SK-N-SH (cell line): ENCODE measurements around the gene SDK1. TPM values are rescaled to one million over a fixed set of nuclear protein-coding genes. Genes with fewer than 3 reads are reported as not detected.

ENCODE experiments used
- CTCF ChIA-PET: fragments of 300-600, 350-600 bp; formaldehyde crosslinking; extraction: SDS; loops from one replicate; lab custom pipeline; 2021; lab: Yijun Ruan, JAX
- POLR2A ChIA-PET: fragments of 350-600 bp; sonication (Branson Sonifier 250); formaldehyde crosslinking; extraction: SDS; loops from one replicate; lab custom pipeline; 2020; ENCODE audit warnings: antibody characterized with exemption, inconsistent platforms; lab: Yijun Ruan, JAX
- DNase-seq: peaks from one replicate; pipeline ENCODE4 v3.0.0; 2012
- H2AFZ ChIP-seq: fragments of 200-600 bp; sonication (generic); 2 replicates; pipeline ENCODE4 v1.8.1; 2016; ENCODE audit warnings: antibody characterized with exemption, mild to moderate bottlenecking, low read depth
- H3F3A ChIP-seq: fragments of 200-600 bp; sonication (generic); replicated peaks from 2 replicates; pipeline ENCODE3; 2016; ENCODE audit warnings: antibody characterized with exemption, mild to moderate bottlenecking; ENCODE audit not compliant: insufficient read depth
- H3K27ac ChIP-seq, 2 experiments: fragments of 200-500 bp in 1 of 2; fragments of 200-600 bp in 1 of 2; sonication (Bioruptor generic) in 1 of 2; sonication (generic), shearing (Covaris generic) in 1 of 2; 2 replicates each; pipeline versions ENCODE4 v1.5.1 to v1.6.1; 2014 to 2016; ENCODE audit warnings: low read depth in 2 of 2, inconsistent platforms in 1 of 2, low read length in 1 of 2, mild to moderate bottlenecking in 1 of 2, mixed read lengths in 1 of 2
- H3K27me3 ChIP-seq: fragments of 200-600 bp; sonication (generic), shearing (Covaris generic); 2 replicates; pipeline ENCODE4 v1.6.1; 2016; ENCODE audit warnings: mixed run types; ENCODE audit not compliant: insufficient read depth
- H3K36me3 ChIP-seq, 2 experiments: fragments of 200-500 bp in 1 of 2; fragments of 200-600 bp in 1 of 2; sonication (Bioruptor generic) in 1 of 2; sonication (generic) in 1 of 2; replicated peaks in 1 of 2; 2 replicates each; pipeline versions ENCODE3 to v1.5.1; 2014 to 2016; ENCODE audit warnings: low read length in 1 of 2, mild to moderate bottlenecking in 1 of 2; ENCODE audit not compliant: insufficient read depth in 2 of 2, control insufficient read depth in 1 of 2
- H3K4me1 ChIP-seq, 2 experiments: fragments of 200-500 bp in 1 of 2; fragments of 200-600 bp in 1 of 2; sonication (Bioruptor generic) in 1 of 2; sonication (generic), shearing (Covaris generic) in 1 of 2; 2 replicates each; pipeline versions ENCODE4 v1.5.1 to v1.6.1; 2014 to 2016; ENCODE audit warnings: low read depth in 1 of 2, low read length in 1 of 2, mixed run types in 1 of 2; ENCODE audit not compliant: insufficient read depth in 2 of 2, control insufficient read depth in 1 of 2
- H3K4me2 ChIP-seq: fragments of 200-600 bp; sonication (generic), shearing (Covaris generic); 2 replicates; pipeline ENCODE4 v1.6.1; 2017; ENCODE audit warnings: mixed run types
- H3K4me3 ChIP-seq, 2 experiments: fragments of 200-500 bp in 1 of 2; fragments of 200-600 bp in 1 of 2; sonication (Bioruptor generic) in 1 of 2; sonication (generic), shearing (Covaris generic) in 1 of 2; 2 replicates each; pipeline versions ENCODE4 v1.5.1 to v1.8.1; 2014 to 2016; ENCODE audit warnings: low read depth in 2 of 2, inconsistent platforms in 1 of 2, low read length in 1 of 2, mild to moderate bottlenecking in 1 of 2, mixed read lengths in 1 of 2, moderate library complexity in 1 of 2
- H3K79me2 ChIP-seq: fragments of 200-600 bp; sonication (generic); 2 replicates; pipeline ENCODE4 v1.8.1; 2017; ENCODE audit warnings: mild to moderate bottlenecking; ENCODE audit not compliant: insufficient read depth
- H3K9ac ChIP-seq: fragments of 200-600 bp; sonication (generic); 2 replicates; pipeline ENCODE4 v1.6.1; 2017; ENCODE audit warnings: mixed run types
- H3K9me2 ChIP-seq: fragments of 200-600 bp; sonication (generic); 2 replicates; pipeline ENCODE4 v1.6.1; 2017; ENCODE audit warnings: mixed run types
- H3K9me3 ChIP-seq: fragments of 200-600 bp; sonication (generic); 2 replicates; pipeline ENCODE4 v1.6.1; 2017; ENCODE audit warnings: mixed run types, mild to moderate bottlenecking, moderate library complexity
- H4K20me1 ChIP-seq: fragments of 200-600 bp; sonication (generic); 2 replicates; pipeline ENCODE4 v1.6.1; 2017; ENCODE audit warnings: mild to moderate bottlenecking, mixed run types; ENCODE audit not compliant: insufficient read depth
- EP300 ChIP-seq, 2 experiments: IDR thresholded peaks; 2 replicates each; pipeline versions ENCODE4 v1.4.0 to v1.6.1; 2012; ENCODE audit warnings: borderline replicate concordance in 1 of 2, low read depth in 1 of 2, low read length in 1 of 2
- EZH2phosphoT487 ChIP-seq: fragments of 200-600 bp; sonication (generic); IDR thresholded peaks from 2 replicates; pipeline ENCODE4 v1.6.1; 2017; ENCODE audit warnings: low read depth, mixed run types, mild to moderate bottlenecking, antibody characterized with exemption, moderate library complexity, borderline replicate concordance
- FOXM1 ChIP-seq: IDR thresholded peaks from 2 replicates; pipeline ENCODE4 v1.4.0; 2012; ENCODE audit warnings: low read depth, mild to moderate bottlenecking
- GATA2 ChIP-seq: sonication (generic); formaldehyde crosslinking; IDR thresholded peaks from 2 replicates; pipeline ENCODE4 v1.5.0; 2020; ENCODE audit warnings: mild to moderate bottlenecking, missing genetic modification reagents
- JUND ChIP-seq: IDR thresholded peaks from 2 replicates; pipeline ENCODE4 v1.4.0; 2012
- MEF2A ChIP-seq: IDR thresholded peaks from 2 replicates; pipeline ENCODE4 v1.4.0; 2012; ENCODE audit warnings: low read depth, borderline replicate concordance
- MXI1 ChIP-seq: IDR thresholded peaks from 2 replicates; pipeline ENCODE4 v1.6.1; 2012; ENCODE audit warnings: mild to moderate bottlenecking, low read depth, low read length, improper control_type of control experiment
- POLR2AphosphoS5 ChIP-seq: IDR thresholded peaks from 2 replicates; pipeline ENCODE4 v1.6.1; 2012; ENCODE audit warnings: low read depth, low read length
- RAD21 ChIP-seq: IDR thresholded peaks from 2 replicates; pipeline ENCODE4 v1.6.1; 2012; ENCODE audit warnings: mild to moderate bottlenecking, low read length
- RCOR1 ChIP-seq: fragments of 150-350 bp; IDR thresholded peaks from 2 replicates; pipeline ENCODE4 v1.6.1; 2017; ENCODE audit warnings: antibody characterized with exemption, low read length
- whole genome bisulfite sequencing: methylation state at CpG from one replicate; pipeline ENCODE4 v1.1.6; 2017; ENCODE audit warnings: low lambda C conversion rate; 5-methylcytosine and 5-hydroxymethylcytosine counted together
- polyA plus RNA-seq, 3 experiments: library from polyadenylated mRNA; depleted of rRNA; stranded (reverse); fragments of >200 nt; gene quantifications; 2 replicates each; pipeline ENCODE4 v1.2.3, GENCODE V29; 2012
- TF ChIP-seq, protein P1 (sequence below): IDR thresholded peaks from 2 replicates; pipeline ENCODE4 v1.4.0; 2012; ENCODE audit warnings: low read depth, borderline replicate concordance
- TF ChIP-seq, protein P2 (sequence below): fragments of 200-600 bp; sonication (generic); IDR thresholded peaks from 2 replicates; pipeline ENCODE4 v1.6.1; 2017; ENCODE audit warnings: antibody characterized with exemption, mild to moderate bottlenecking, moderate library complexity
- TF ChIP-seq, protein P3 (sequence below): IDR thresholded peaks from 2 replicates; pipeline ENCODE4 v1.6.1; 2012; ENCODE audit warnings: mild to moderate bottlenecking, low read depth, low read length, moderate library complexity

The SDK1 gene
- polyA plus RNA-seq, 1 of the 3 experiments (the other 2 are of a cell fraction), result 1.2 TPM

DNA sequence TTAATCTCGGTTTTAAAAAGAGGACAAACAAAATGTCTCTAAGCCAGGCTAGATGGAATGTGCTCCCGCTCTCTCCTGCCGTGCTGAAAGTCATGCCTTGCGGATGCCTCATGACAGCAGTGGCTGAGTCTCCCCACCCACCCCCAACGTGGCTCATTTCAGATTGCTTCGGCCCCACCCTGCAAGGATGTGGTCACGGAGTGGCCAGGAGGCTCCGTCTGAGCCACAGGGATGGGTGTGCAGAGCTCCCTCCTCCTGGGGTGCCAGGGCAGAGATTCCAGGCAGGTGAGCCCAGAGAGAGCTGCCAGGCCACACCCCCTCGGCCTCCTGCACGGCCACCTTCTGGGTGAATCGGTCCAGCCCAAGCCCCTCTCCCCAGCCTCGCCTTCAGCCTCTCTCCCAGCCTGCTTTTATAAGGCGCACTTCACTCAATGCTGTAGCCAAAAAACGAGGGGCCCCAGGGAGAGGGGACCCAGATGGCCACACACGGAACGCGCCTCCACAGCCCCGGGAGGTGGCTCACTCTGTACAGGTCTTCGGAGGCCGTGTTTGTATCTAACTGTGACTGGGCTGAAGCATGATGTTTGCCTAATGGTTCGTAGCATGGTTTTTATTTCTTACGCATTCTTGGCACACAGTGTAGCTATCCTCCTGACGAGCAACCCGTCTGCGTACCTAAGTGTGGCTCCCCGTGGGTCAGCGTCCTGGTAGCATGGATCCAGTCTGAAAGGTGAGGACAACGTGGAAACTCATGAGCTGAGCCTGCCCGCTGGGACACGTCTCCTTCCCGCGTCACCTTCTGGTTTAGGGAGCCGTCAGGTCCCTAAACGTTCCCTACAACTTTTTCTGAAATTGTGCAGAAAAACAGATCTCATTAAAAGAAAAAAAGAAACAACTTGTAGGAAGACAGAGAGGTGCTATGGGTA is 967.3 kb downstream of the SDK1 start:
- no peak for TF ChIP-seq EZH2phosphoT487
- WGBS, result 56% methylated on average over 30 of the region's 34 CpGs
- CTCF ChIA-PET, result no interaction called here

GRCh38 chr7:4269086-4269485 is 968.0 kb downstream of the SDK1 start:
- H3K4me3 ChIP-seq, result no peak overlapping the region
- H3K9ac ChIP-seq, result no peak overlapping the region
- H3K4me1 ChIP-seq, result no peaks in the 10 kb centered on the region

More for the DNA sequence above, 967.3 kb downstream of the SDK1 start:
- no peaks in the 10 kb centered on the region for H3K79me2 ChIP-seq
- H3F3A ChIP-seq, result no peaks in the 10 kb centered on the region
- POLR2A ChIA-PET, result no interaction called here
- no peaks in the 10 kb centered on the region for H3K9me3 ChIP-seq
- H3K4me2 ChIP-seq, result no peak overlapping the region
- H3K4me3 ChIP-seq, result no peak overlapping the region
- H3K9me2 ChIP-seq, result no peaks in the 10 kb centered on the region
- no peaks in the 10 kb centered on the region for H4K20me1 ChIP-seq
- H3K27me3 ChIP-seq, result no peaks in the 10 kb centered on the region
- DNase-seq, result no peak
- H2AFZ ChIP-seq, result no peak overlapping the region
- no peak overlapping the region for H3K27ac ChIP-seq
- no peaks in the 10 kb centered on the region for H3K36me3 ChIP-seq
- no peak overlapping the region for H3K9ac ChIP-seq
- H3K4me1 ChIP-seq, result no peaks in the 10 kb centered on the region

More at GRCh38 chr7:4269086-4269485, 968.0 kb downstream of the SDK1 start:
- Histone ChIP-seq H4K20me1 (no peaks in the 10 kb centered on the region), H2AFZ (no peak overlapping the region), H3K27me3 (no peaks in the 10 kb centered on the region), H3F3A (no peaks in the 10 kb centered on the region), H3K79me2 (no peaks in the 10 kb centered on the region), H3K27ac (no peak overlapping the region), H3K9me3 (no peaks in the 10 kb centered on the region), H3K9me2 (no peaks in the 10 kb centered on the region), H3K36me3 (no peaks in the 10 kb centered on the region), H3K4me2 (no peak overlapping the region)
- 59% methylated on average over 8 of the region's 9 CpGs for WGBS
- DNase-seq, result no peak
- ChIA-PET CTCF (no interaction called here), POLR2A (no interaction called here)
- TF ChIP-seq, protein P1, sequence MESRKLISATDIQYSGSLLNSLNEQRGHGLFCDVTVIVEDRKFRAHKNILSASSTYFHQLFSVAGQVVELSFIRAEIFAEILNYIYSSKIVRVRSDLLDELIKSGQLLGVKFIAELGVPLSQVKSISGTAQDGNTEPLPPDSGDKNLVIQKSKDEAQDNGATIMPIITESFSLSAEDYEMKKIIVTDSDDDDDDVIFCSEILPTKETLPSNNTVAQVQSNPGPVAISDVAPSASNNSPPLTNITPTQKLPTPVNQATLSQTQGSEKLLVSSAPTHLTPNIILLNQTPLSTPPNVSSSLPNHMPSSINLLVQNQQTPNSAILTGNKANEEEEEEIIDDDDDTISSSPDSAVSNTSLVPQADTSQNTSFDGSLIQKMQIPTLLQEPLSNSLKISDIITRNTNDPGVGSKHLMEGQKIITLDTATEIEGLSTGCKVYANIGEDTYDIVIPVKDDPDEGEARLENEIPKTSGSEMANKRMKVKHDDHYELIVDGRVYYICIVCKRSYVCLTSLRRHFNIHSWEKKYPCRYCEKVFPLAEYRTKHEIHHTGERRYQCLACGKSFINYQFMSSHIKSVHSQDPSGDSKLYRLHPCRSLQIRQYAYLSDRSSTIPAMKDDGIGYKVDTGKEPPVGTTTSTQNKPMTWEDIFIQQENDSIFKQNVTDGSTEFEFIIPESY, result no peak
- TF ChIP-seq POLR2AphosphoS5 (no peak), RCOR1 (no peak), RAD21 (no peak), GATA2 (CRISPR knock-in tag) (no peak), EP300 (IDR thresholded peaks at IDR 0.05; ENCODE audit: borderline replicate concordance in 1 of 2, low read depth in 1 of 2, low read length in 1 of 2) (no peak), FOXM1 (no peak), MXI1 (no peak), MEF2A (no peak), JUND (no peak)
- TF ChIP-seq, protein P2, sequence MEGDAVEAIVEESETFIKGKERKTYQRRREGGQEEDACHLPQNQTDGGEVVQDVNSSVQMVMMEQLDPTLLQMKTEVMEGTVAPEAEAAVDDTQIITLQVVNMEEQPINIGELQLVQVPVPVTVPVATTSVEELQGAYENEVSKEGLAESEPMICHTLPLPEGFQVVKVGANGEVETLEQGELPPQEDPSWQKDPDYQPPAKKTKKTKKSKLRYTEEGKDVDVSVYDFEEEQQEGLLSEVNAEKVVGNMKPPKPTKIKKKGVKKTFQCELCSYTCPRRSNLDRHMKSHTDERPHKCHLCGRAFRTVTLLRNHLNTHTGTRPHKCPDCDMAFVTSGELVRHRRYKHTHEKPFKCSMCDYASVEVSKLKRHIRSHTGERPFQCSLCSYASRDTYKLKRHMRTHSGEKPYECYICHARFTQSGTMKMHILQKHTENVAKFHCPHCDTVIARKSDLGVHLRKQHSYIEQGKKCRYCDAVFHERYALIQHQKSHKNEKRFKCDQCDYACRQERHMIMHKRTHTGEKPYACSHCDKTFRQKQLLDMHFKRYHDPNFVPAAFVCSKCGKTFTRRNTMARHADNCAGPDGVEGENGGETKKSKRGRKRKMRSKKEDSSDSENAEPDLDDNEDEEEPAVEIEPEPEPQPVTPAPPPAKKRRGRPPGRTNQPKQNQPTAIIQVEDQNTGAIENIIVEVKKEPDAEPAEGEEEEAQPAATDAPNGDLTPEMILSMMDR, result no peak
- TF ChIP-seq, protein P3, sequence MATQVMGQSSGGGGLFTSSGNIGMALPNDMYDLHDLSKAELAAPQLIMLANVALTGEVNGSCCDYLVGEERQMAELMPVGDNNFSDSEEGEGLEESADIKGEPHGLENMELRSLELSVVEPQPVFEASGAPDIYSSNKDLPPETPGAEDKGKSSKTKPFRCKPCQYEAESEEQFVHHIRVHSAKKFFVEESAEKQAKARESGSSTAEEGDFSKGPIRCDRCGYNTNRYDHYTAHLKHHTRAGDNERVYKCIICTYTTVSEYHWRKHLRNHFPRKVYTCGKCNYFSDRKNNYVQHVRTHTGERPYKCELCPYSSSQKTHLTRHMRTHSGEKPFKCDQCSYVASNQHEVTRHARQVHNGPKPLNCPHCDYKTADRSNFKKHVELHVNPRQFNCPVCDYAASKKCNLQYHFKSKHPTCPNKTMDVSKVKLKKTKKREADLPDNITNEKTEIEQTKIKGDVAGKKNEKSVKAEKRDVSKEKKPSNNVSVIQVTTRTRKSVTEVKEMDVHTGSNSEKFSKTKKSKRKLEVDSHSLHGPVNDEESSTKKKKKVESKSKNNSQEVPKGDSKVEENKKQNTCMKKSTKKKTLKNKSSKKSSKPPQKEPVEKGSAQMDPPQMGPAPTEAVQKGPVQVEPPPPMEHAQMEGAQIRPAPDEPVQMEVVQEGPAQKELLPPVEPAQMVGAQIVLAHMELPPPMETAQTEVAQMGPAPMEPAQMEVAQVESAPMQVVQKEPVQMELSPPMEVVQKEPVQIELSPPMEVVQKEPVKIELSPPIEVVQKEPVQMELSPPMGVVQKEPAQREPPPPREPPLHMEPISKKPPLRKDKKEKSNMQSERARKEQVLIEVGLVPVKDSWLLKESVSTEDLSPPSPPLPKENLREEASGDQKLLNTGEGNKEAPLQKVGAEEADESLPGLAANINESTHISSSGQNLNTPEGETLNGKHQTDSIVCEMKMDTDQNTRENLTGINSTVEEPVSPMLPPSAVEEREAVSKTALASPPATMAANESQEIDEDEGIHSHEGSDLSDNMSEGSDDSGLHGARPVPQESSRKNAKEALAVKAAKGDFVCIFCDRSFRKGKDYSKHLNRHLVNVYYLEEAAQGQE, result no peak
